HepG2 (cell line): ENCODE measurements around the gene UBE2D4. TPM values are rescaled to one million over a fixed set of nuclear protein-coding genes. Genes with fewer than 3 reads are reported as not detected.
A peak's percentile ranks its signal among the peaks of the same experiment; 100 is the strongest.

ENCODE experiments used
- AHR ChIP-seq: IDR thresholded peaks from 2 replicates; pipeline ENCODE4 v1.6.1; 2018; ENCODE audit warnings: missing genetic modification reagents, missing compliant biosample characterization
- AKAP8 ChIP-seq: sonication (generic); formaldehyde crosslinking; IDR thresholded peaks from 2 replicates; pipeline ENCODE4 v1.5.1; 2020; ENCODE audit warnings: mild to moderate bottlenecking, missing genetic modification reagents
- ARHGAP35 ChIP-seq: sonication (generic); formaldehyde crosslinking; IDR thresholded peaks from 2 replicates; pipeline ENCODE4 v1.9.0; 2022; ENCODE audit warnings: mild to moderate bottlenecking, inconsistent platforms, moderate library complexity, missing genetic modification reagents, borderline replicate concordance
- CBX2 ChIP-seq, 2 experiments: fragments of 200-600 bp in 1 of 2; sonication (generic); formaldehyde crosslinking in 1 of 2; IDR thresholded peaks; 2 replicates each; pipeline versions ENCODE4 v1.7.0 to v1.8.1; 2018 to 2022; ENCODE audit warnings: low read depth in 2 of 2, low read length in 1 of 2, mild to moderate bottlenecking in 1 of 2, missing genetic modification reagents in 1 of 2
- EHMT2 ChIP-seq: fragments of 200-600 bp; sonication (generic); IDR thresholded peaks from 2 replicates; pipeline ENCODE4 v1.7.0; 2017; ENCODE audit warnings: antibody characterized with exemption, low read depth, low read length, borderline replicate concordance
- GTF2F1 ChIP-seq: fragments of 150-350 bp; IDR thresholded peaks from 2 replicates; pipeline ENCODE4 v1.6.1; 2014; ENCODE audit warnings: low read length
- HMG20A ChIP-seq: IDR thresholded peaks from 2 replicates; pipeline ENCODE4 v1.6.1; 2016; ENCODE audit warnings: borderline replicate concordance
- HOXA3 ChIP-seq: sonication (generic); formaldehyde crosslinking; IDR thresholded peaks from 2 replicates; pipeline ENCODE4 v1.5.0; 2020; ENCODE audit warnings: missing genetic modification reagents
- NR3C1 ChIP-seq: sonication (generic); formaldehyde crosslinking; IDR thresholded peaks from 2 replicates; pipeline ENCODE4 v1.4.0; 2020; ENCODE audit warnings: missing genetic modification reagents
- SP140L ChIP-seq: sonication (generic); formaldehyde crosslinking; IDR thresholded peaks from 2 replicates; pipeline ENCODE4 v1.4.0; 2020; ENCODE audit warnings: missing genetic modification reagents, borderline replicate concordance
- STAG1 ChIP-seq: sonication (generic); formaldehyde crosslinking; IDR thresholded peaks from 2 replicates; pipeline ENCODE4 v1.4.0; 2020; ENCODE audit warnings: missing genetic modification reagents
- TBX3 ChIP-seq: fragments of 450-650 bp; IDR thresholded peaks from 2 replicates; pipeline ENCODE4 v1.6.1; 2017; ENCODE audit warnings: antibody characterized with exemption, mild to moderate bottlenecking, inconsistent platforms, borderline replicate concordance
- ZNF24 ChIP-seq: fragments of 450-650 bp; IDR thresholded peaks from 2 replicates; pipeline ENCODE4 v1.6.1; 2017; ENCODE audit warnings: antibody characterized with exemption, mild to moderate bottlenecking
- ZNF260 ChIP-seq: sonication (generic); formaldehyde crosslinking; IDR thresholded peaks from 2 replicates; pipeline ENCODE4 v1.4.0; 2020; ENCODE audit warnings: missing genetic modification reagents, low read depth, mild to moderate bottlenecking, borderline replicate concordance
- ZNF292 ChIP-seq: sonication (generic); formaldehyde crosslinking; IDR thresholded peaks from 2 replicates; pipeline ENCODE4 v1.8.1; 2022; ENCODE audit warnings: mild to moderate bottlenecking, low read depth, missing genetic modification reagents, borderline replicate concordance
- ZNF530 ChIP-seq: sonication (generic); formaldehyde crosslinking; IDR thresholded peaks from 2 replicates; pipeline ENCODE4 v1.5.0; 2020; ENCODE audit warnings: low read depth, mild to moderate bottlenecking, missing genetic modification reagents
- ZNF557 ChIP-seq: sonication (generic); formaldehyde crosslinking; IDR thresholded peaks from 2 replicates; pipeline ENCODE4 v1.4.0; 2020; ENCODE audit warnings: missing genetic modification reagents
- ZNF564 ChIP-seq: sonication (generic); formaldehyde crosslinking; IDR thresholded peaks from 2 replicates; pipeline ENCODE4 v1.8.1; 2023; ENCODE audit warnings: mild to moderate bottlenecking, missing genetic modification reagents
- ZNF598 ChIP-seq: sonication (generic); formaldehyde crosslinking; IDR thresholded peaks from 2 replicates; pipeline ENCODE4 v1.5.1; 2020; ENCODE audit warnings: mild to moderate bottlenecking, missing genetic modification reagents, borderline replicate concordance
- ZNF678 ChIP-seq: sonication (generic); formaldehyde crosslinking; IDR thresholded peaks from 2 replicates; pipeline ENCODE4 v1.4.0; 2020; ENCODE audit warnings: mild to moderate bottlenecking, missing genetic modification reagents
- ZSCAN29 ChIP-seq: sonication (generic); formaldehyde crosslinking; conservative IDR thresholded peaks from 2 replicates; pipeline ENCODE4 v1.4.0; 2020; ENCODE audit warnings: mild to moderate bottlenecking, missing genetic modification reagents
- ZZZ3 ChIP-seq: sonication (generic); formaldehyde crosslinking; IDR thresholded peaks from 2 replicates; pipeline ENCODE4 v1.4.0; 2020; ENCODE audit warnings: missing genetic modification reagents, mild to moderate bottlenecking, borderline replicate concordance
- polyA plus RNA-seq, 8 experiments: library from polyadenylated mRNA; depleted of rRNA in 3 of 8; stranded (reverse) in 7 of 8; unstranded in 1 of 8; fragments of >200 nt; fragmentation: Illumina TruSeq in 4 of 8; extraction: Trizol in 4 of 8; gene quantifications; 2 replicates each; pipeline versions ENCODE4 v1.2.1 to v1.2.3, GENCODE V29; 2011 to 2016; ENCODE audit warnings: low read depth in 4 of 8, missing spikeins in 1 of 8, mixed read lengths in 1 of 8; ENCODE audit not compliant: insufficient read depth in 1 of 8
- total RNA-seq, 5 experiments: library from RNA; depleted of rRNA; stranded (reverse); fragments of >200 nt; fragmentation: Illumina TruSeq; extraction: Trizol; gene quantifications; 2 replicates each; pipeline ENCODE4 v1.2.3, GENCODE V29; 2016; ENCODE audit warnings: low read depth in 1 of 5
- TF ChIP-seq, protein P1 (sequence below): sonication (generic); formaldehyde crosslinking; IDR thresholded peaks from 2 replicates; pipeline ENCODE4 v1.5.0; 2020; ENCODE audit warnings: missing genetic modification reagents
- TF ChIP-seq, protein P2 (sequence below): sonication (generic); formaldehyde crosslinking; IDR thresholded peaks from 2 replicates; pipeline ENCODE4 v1.5.0; 2020; ENCODE audit warnings: missing genetic modification reagents, mild to moderate bottlenecking, borderline replicate concordance
- TF ChIP-seq, protein P3 (sequence below): sonication (generic); formaldehyde crosslinking; IDR thresholded peaks from 2 replicates; pipeline ENCODE4 v1.4.0; 2020; ENCODE audit warnings: missing genetic modification reagents

UBE2D4 gene
- total and polyA plus RNA-seq, 2 of the 13 experiments (the other 11 are each of a cell fraction or from before 2014, with no cell fraction given) = 9.9 to 16.0 TPM

DNA sequence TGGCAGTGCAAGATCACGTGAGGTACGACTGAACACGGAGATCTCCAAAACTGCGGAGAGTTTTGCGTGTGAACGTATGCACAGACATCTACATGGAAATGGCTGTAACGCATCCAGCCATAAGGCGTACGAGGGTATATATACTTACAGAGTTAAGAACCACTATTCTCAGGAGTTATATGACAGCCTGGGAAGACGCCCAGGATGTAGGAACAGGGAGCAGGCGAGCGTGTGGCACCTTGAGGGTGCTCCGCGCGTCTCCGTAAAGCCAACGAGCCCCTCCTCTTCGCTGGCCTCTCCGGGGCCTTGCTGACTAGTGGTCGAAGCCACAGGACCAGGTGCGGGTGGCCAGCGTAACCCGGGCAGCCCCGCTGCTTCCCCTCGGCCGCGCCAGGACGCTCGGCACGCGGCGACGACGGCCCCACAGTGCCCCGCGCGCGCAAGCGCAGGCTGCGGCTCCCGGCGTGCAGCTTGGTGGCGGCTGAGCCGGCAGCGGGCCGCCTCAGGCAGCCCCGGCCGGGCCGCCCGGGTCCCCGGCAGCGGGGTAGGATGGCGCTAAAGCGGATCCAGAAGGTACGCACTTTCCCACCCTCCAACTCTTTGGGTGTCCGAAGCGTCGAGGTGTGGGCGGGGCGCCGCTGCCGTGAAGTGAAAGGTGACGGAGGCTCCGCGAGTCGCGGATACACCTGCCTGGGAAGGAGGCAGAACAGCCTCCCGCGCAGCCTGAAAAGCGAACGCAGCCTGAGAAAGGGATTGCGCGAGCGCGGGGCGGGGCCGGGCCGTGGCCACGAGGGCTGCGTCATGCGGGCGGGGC is at the start of gene UBE2D4 (continued):
- TF ChIP-seq, protein P1, sequence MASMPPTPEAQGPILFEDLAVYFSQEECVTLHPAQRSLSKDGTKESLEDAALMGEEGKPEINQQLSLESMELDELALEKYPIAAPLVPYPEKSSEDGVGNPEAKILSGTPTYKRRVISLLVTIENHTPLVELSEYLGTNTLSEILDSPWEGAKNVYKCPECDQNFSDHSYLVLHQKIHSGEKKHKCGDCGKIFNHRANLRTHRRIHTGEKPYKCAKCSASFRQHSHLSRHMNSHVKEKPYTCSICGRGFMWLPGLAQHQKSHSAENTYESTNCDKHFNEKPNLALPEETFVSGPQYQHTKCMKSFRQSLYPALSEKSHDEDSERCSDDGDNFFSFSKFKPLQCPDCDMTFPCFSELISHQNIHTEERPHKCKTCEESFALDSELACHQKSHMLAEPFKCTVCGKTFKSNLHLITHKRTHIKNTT (CRISPR knock-in tag) = no peak
- TF ChIP-seq GTF2F1 (no peak), ZNF292 (CRISPR knock-in tag) (no peak), ZNF530 (CRISPR knock-in tag) (no peak), ZZZ3 (CRISPR knock-in tag) (no peak; the same call in 1 of the 2 replicates), HMG20A (no peak), ZNF564 (CRISPR knock-in tag) (peak; percentile 85; the same call in 1 of the 2 replicates), NR3C1 (no peak), CBX2 (IDR thresholded peaks at IDR 0.05; ENCODE audit: low read depth, low read length) (no peak), CBX2 (CRISPR knock-in tag; IDR thresholded peaks at IDR 0.05; ENCODE audit: low read depth) (no peak), ZSCAN29 (CRISPR knock-in tag) (peak; percentile 76; the same call in 1 of the 2 replicates), AKAP8 (peak; percentile 63; the same call in 1 of the 2 replicates), ZNF557 (CRISPR knock-in tag) (0 out of 2 replicates have a peak, but pooled peaks have one; percentile 47), SP140L (CRISPR knock-in tag) (no peak), HOXA3 (peak; percentile 83), TBX3 (no peak), ZNF260 (CRISPR knock-in tag) (no peak), ZNF24 (no peak), ZNF678 (peak; percentile 93), EHMT2 (no peak), AHR (peak; percentile 94), ZNF598 (CRISPR knock-in tag) (peak; percentile 71; the same call in 1 of the 2 replicates), STAG1 (CRISPR knock-in tag) (0 out of 2 replicates have a peak, but pooled peaks have one; percentile 2), ARHGAP35 (peak; percentile 58; the same call in 1 of the 2 replicates)
- TF ChIP-seq, protein P2, sequence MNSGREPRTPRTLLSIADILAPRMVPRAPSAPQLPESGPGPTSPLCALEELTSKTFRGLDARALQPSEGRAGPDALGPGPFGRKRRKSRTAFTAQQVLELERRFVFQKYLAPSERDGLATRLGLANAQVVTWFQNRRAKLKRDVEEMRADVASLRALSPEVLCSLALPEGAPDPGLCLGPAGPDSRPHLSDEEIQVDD (CRISPR knock-in tag) = peak; percentile 88; the same call in 1 of the 2 replicates
- TF ChIP-seq, protein P3, sequence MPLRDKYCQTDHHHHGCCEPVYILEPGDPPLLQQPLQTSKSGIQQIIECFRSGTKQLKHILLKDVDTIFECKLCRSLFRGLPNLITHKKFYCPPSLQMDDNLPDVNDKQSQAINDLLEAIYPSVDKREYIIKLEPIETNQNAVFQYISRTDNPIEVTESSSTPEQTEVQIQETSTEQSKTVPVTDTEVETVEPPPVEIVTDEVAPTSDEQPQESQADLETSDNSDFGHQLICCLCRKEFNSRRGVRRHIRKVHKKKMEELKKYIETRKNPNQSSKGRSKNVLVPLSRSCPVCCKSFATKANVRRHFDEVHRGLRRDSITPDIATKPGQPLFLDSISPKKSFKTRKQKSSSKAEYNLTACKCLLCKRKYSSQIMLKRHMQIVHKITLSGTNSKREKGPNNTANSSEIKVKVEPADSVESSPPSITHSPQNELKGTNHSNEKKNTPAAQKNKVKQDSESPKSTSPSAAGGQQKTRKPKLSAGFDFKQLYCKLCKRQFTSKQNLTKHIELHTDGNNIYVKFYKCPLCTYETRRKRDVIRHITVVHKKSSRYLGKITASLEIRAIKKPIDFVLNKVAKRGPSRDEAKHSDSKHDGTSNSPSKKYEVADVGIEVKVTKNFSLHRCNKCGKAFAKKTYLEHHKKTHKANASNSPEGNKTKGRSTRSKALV (CRISPR knock-in tag) = peak; percentile 87
